ENCODE results near the gene NRF1. TPM values are rescaled to one million over a fixed set of nuclear protein-coding genes. Genes with fewer than 3 reads are reported as not detected.

The NRF1 gene
- total RNA-seq, 1 donor from 2014 or later, result 22.6 TPM

DNA sequence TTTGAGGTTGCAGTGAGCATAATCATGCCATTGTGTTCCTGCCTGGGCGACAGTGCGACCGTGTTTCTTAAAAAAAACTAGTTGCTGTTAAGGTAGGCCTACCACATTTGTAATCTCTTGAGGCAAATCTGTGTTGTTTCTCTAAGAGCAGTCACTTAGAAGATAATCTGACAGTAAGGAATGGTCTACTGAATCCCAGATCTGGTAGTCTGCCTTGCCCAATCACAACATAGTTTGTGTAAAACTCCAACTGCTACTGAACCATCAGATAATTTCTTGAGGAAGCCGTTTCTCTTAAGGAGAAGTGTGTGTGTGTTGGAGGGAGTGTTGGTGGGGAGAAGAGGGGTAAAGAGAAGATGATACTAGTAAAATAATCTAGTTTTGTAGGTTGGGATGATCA, 5.0 kb downstream of the NRF1 start:
- Histone ChIP-seq H3K9me3 (no peaks in the 10 kb centered on the region), H3K36me3 (no peaks in the 10 kb centered on the region), H3K27me3 (no peaks in the 10 kb centered on the region), H3K27ac (no peak overlapping the region), H3K4me1 (peaks cover 53% of the 10 kb centered on the region), H3K4me3 (no peak overlapping the region)
- DNase-seq (ENCODE audit: extremely low spot score in 2 of 2), result no peak
- intact Hi-C loops (cut with DNase I), result no loop called here
- TF ChIP-seq, protein P1, sequence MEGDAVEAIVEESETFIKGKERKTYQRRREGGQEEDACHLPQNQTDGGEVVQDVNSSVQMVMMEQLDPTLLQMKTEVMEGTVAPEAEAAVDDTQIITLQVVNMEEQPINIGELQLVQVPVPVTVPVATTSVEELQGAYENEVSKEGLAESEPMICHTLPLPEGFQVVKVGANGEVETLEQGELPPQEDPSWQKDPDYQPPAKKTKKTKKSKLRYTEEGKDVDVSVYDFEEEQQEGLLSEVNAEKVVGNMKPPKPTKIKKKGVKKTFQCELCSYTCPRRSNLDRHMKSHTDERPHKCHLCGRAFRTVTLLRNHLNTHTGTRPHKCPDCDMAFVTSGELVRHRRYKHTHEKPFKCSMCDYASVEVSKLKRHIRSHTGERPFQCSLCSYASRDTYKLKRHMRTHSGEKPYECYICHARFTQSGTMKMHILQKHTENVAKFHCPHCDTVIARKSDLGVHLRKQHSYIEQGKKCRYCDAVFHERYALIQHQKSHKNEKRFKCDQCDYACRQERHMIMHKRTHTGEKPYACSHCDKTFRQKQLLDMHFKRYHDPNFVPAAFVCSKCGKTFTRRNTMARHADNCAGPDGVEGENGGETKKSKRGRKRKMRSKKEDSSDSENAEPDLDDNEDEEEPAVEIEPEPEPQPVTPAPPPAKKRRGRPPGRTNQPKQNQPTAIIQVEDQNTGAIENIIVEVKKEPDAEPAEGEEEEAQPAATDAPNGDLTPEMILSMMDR (IDR thresholded peaks at IDR 0.05), result no peak
- TF ChIP-seq POLR2A (IDR thresholded peaks at IDR 0.05) (no peak), POLR2AphosphoS5 (IDR thresholded peaks at IDR 0.05; ENCODE audit: insufficient read depth in 1 of 2, low read depth in 1 of 2) (no peak)

DNA sequence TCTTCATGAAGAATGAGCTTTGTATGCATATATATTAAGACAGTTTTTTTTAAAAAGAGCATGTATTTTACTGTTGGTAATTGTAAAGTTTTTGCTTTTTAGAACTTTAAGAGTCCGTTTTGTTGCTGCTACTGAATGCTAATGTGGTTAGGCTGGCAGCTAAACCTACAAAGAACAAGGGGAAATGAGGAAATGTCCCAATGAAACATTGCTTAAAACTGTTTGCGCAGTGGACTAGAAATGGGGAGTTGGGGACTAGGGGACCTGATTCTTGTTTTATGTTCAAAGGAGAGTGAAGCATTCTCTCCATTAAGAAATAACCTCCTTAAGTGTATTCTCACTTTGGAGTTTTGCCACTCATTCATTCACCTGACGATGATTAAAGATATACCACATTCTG, 5.7 kb downstream of the NRF1 start:
- Histone ChIP-seq H3K36me3 (no peaks in the 10 kb centered on the region), H3K4me3 (no peak overlapping the region), H3K9me3 (no peaks in the 10 kb centered on the region), H3K4me1 (peaks cover 53% of the 10 kb centered on the region), H3K27me3 (no peaks in the 10 kb centered on the region), H3K27ac (no peak overlapping the region)
- intact Hi-C loops (cut with DNase I), result no loop called here
- no peak for DNase-seq (ENCODE audit: extremely low spot score in 2 of 2)
- TF ChIP-seq POLR2AphosphoS5 (IDR thresholded peaks at IDR 0.05; ENCODE audit: insufficient read depth in 1 of 2, low read depth in 1 of 2) (no peak), POLR2A (IDR thresholded peaks at IDR 0.05) (no peak)
- TF ChIP-seq, protein P1 (IDR thresholded peaks at IDR 0.05), result no peak

DNA sequence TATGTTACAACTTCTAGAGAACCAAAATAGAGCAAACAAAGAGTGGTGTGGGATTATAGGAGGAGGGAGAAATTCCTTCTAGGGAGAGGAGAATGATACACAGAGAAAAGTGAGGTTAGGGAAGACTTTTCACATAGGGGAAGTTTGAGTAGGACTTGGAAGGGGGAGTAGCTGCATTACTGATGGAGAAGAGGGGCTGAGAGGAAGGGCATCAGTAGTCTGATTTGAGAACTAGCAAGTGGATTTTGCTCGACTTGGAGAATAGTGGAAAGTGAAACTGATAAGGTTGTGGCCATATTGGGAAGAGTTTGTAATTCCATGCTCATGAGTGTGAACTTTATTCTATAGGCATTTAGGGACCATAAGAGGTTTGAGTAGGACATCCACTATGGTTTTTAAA, 6.1 kb downstream of the NRF1 start:
- no peaks in the 10 kb centered on the region for H3K36me3 ChIP-seq
- H3K4me3 ChIP-seq, result no peak overlapping the region
- H3K9me3 ChIP-seq, result no peaks in the 10 kb centered on the region
- TF ChIP-seq, protein P1 (IDR thresholded peaks at IDR 0.05), result no peak
- TF ChIP-seq POLR2A (IDR thresholded peaks at IDR 0.05) (no peak), POLR2AphosphoS5 (IDR thresholded peaks at IDR 0.05; ENCODE audit: insufficient read depth in 1 of 2, low read depth in 1 of 2) (no peak)
- H3K27ac ChIP-seq, result no peak overlapping the region
- peaks cover 53% of the 10 kb centered on the region for H3K4me1 ChIP-seq
- H3K27me3 ChIP-seq, result no peaks in the 10 kb centered on the region
- intact Hi-C loops (cut with DNase I), result no loop called here
- DNase-seq (ENCODE audit: extremely low spot score in 2 of 2), result no peak

DNA sequence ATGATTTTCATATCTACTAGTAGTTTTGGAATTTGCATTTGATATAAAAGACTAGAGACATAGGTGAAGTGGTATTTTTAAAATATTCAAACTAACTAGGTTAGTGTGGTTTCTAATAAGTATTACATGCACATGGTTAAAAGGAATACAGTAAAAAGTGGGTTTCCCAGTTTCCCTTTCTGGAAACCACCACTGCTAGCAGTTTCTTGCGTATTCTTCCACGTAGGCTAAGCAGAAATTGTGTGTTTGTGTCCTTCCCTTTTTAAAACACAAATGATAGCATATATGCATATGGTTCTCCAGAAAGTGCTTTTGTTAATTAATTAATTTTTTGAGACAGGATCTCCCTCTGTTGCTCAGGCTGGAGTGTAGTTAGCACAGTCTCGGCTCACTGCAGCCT, 15.4 kb downstream of the NRF1 start:
- TF ChIP-seq, protein P1 (IDR thresholded peaks at IDR 0.05), result no peak
- TF ChIP-seq POLR2A (IDR thresholded peaks at IDR 0.05) (no peak), POLR2AphosphoS5 (IDR thresholded peaks at IDR 0.05; ENCODE audit: insufficient read depth in 1 of 2, low read depth in 1 of 2) (no peak)
- Histone ChIP-seq H3K4me3 (no peak overlapping the region), H3K4me1 (no peaks in the 10 kb centered on the region), H3K9me3 (no peaks in the 10 kb centered on the region), H3K27ac (no peak overlapping the region), H3K27me3 (no peaks in the 10 kb centered on the region), H3K36me3 (no peaks in the 10 kb centered on the region)
- intact Hi-C loops (cut with DNase I), result no loop called here
- DNase-seq (ENCODE audit: extremely low spot score in 2 of 2), result no peak

DNA sequence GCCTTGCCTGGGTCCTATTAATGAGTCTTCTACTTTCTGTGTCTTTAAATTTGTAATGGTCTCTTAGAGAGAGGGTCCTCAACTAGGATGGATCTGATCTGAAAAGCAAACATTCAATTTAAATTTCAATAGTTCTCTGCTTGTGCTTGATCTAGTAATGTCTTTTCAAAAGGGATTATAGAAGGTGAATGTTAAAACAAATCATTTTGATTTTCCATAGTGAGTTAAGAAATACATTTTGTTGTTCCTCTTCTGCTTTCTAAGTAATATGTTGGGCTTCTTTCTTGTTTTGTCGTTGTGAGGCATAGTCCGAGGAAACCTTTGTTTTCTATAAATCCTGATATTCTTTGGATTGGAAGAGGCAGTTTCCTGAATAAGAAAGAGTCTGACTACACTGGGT, 18.8 kb downstream of the NRF1 start:
- Histone ChIP-seq H3K27me3 (no peaks in the 10 kb centered on the region), H3K9me3 (no peaks in the 10 kb centered on the region), H3K27ac (no peak overlapping the region), H3K4me3 (no peak overlapping the region), H3K4me1 (no peaks in the 10 kb centered on the region), H3K36me3 (no peaks in the 10 kb centered on the region)
- TF ChIP-seq POLR2AphosphoS5 (IDR thresholded peaks at IDR 0.05; ENCODE audit: insufficient read depth in 1 of 2, low read depth in 1 of 2) (no peak), POLR2A (IDR thresholded peaks at IDR 0.05) (no peak)
- TF ChIP-seq, protein P1 (IDR thresholded peaks at IDR 0.05), result no peak
- intact Hi-C loops (cut with DNase I), result no loop called here
- no peak for DNase-seq (ENCODE audit: extremely low spot score in 2 of 2)

Measured in vagina (tissue), 2 donors.